HEK293T (cell line): ENCODE data around the gene CTNNA1.

ENCODE experiments used
- ARNT ChIP-seq: fragments of 450-650 bp; IDR thresholded peaks from 2 replicates; pipeline ENCODE4 v1.6.1; 2017; ENCODE audit warnings: mild to moderate bottlenecking
- L3MBTL2 ChIP-seq: fragments of 450-650 bp; conservative IDR thresholded peaks from 2 replicates; pipeline ENCODE4 v1.6.1; 2016; ENCODE audit warnings: mild to moderate bottlenecking
- SP1 ChIP-seq: fragments of 450-650 bp; IDR thresholded peaks from 2 replicates; pipeline ENCODE4 v1.6.1; 2017

- TF ChIP-seq ARNT (no peak), SP1 (no peak), L3MBTL2 (no peak)
Observed at GRCh38 chr5:138850865-138851435, 97.7 kb downstream of the CTNNA1 start.
